NCI-H1105 (cell line): ENCODE results near the gene AKAP5.

Experiments
- DNase-seq: peaks from one replicate; lab custom pipeline; 2025; lab: John Stamatoyannopoulos, UW

Gene AKAP5

DNA sequence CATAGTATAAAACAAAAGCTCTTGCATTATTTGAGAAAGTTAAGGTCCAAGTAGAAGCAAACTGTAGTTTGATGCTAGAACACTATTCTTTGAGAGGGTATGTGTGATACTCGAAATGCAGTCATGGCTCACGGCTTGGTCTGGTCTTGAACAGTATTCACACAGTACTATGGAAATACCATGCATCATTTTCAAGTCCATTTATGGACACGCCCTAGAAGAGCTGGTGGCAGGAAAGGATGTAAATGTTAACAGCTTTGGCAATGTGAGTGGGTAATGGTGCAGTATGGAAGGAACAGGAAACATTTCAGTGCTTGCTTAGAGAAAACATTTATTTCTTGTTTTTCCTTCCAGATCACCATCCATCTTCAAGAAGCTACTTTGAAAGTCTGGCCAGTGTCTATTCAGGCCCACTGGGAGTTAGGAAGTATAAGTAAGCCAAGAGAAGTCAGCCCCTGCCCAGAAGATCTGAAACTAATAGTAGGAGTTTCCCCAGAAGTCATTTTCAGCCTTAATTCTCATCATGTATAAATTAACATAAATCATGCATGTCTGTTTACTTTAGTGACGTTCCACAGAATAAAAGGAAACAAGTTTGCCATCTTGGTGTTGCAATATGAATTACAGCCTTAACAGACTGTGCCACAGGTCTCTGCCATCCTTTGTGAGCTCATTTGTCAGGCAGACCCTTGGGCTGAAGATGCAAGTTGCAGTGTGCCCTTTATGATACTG is 5.7 kb upstream of the AKAP5 start:
- DNase-seq, result no peak

GRCh38 chr14:64461221-64461620 is 4.1 kb upstream of the AKAP5 start:
- no peak for DNase-seq

GRCh38 chr14:64463195-64463594 is 2.1 kb upstream of the AKAP5 start:
- DNase-seq, result no peak

- no peak for DNase-seq
These were observed 1.4 kb upstream of the AKAP5 start for GRCh38 chr14:64463873-64464272.

DNA sequence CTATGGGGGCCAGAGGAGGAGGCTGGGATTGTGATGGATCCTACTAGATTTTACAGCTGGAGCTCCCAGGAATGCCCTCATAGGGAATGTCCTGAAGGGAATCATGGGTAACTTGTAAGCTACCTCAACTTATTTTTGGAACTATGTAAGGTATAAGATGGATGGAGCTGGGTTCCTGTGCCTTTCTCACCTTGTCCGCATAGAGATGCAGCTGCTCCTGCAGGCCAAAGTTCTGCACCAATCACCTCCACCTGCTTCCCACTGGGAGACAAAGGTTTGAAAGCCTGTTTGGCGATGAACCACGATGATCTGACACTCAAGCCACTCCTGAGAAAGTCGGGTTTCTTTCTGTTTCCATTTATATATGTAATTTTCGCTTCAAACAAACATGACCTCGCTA is 648 bp upstream of the AKAP5 start:
- peak; percentile 51 for DNase-seq

GRCh38 chr14:64465831-64466554 is 694 bp downstream of the AKAP5 start:
- DNase-seq, result peak; percentile 37

GRCh38 chr14:64467101-64467500 is 1.8 kb downstream of the AKAP5 start:
- no peak for DNase-seq

DNA sequence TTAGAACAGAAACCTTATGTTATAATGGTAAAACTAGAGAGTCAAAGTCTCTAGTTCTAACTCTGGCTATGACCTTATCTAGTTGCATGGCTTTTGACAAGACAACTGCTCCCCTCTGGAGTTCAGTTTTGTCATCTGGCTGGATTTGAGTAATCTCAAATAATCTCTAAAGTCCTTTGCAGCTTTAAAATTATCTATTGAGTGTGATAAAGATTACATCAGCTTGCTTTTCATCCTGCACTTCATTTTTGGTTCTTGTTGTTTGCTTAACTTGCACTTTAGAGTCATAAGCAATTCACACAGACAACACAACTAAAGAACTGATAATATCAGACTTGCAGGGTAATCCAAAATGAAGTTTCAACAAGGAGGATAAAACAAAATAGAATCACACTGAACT is 2.3 kb downstream of the AKAP5 start:
- no peak for DNase-seq

DNA sequence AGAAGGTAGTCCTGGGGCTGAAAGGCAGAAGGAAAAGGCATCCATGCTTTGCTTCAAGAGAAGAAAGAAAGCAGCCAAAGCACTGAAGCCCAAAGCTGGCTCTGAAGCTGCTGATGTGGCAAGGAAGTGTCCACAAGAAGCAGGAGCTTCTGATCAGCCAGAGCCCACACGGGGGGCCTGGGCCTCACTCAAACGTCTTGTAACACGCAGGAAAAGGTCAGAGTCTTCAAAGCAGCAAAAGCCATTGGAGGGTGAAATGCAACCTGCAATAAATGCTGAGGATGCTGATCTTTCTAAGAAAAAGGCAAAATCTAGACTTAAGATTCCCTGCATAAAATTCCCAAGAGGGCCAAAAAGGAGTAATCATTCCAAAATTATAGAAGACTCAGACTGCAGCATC is 3.2 kb downstream of the AKAP5 start:
- DNase-seq, result no peak

DNA sequence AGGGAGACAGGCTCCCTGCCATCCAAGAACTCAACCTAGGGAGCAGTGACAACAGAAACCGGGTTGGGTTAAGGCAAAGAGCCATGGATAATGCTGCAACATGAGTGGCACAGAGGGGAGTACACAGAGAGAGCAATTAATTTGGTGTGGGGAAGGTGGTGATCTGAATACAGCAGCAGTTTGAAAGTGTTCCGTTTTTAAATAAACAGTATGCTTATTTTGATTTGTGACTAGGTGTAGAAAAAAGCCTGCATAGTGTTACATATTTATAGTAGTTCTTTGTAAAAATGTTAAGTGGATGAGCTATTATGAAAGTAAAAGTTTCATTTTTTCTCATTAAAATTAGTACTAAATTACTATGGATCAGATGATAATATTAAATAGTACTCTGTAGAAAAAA is 8.7 kb downstream of the AKAP5 start:
- DNase-seq, result no peak

GRCh38 chr14:64474698-64475097 is 9.4 kb downstream of the AKAP5 start:
- no peak for DNase-seq

DNA sequence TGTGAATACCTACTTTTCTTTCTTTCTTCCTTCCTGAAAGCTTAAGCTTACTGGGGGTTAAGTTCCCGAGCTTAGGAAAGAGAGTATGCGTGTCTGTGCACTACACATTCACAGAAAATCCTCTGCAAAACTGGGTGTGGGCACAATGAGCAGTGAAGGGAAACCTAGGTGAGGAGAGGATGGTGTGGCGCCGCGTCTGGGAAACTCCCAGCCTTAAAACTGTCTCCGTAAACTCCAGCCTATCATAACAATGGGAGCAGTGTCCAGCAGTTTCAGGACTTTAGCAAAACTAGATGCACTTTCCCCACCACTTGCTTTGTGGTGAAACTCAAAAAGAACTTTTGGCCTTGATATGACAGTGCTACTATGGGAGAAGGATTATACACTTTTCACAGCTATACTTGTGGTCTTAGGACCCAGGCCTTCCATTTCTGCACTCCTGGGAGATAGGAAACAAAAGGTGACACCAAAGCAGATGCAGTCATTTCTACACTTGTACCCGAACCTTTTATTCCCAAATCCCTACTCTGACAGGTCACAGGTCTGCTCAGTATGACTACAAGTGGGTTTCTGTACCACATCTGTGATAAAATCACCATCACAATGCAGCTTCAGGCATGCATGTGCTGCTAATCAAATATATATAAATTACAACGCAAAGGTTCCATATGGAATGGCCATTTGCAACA is 10.4 kb downstream of the AKAP5 start:
- no peak for DNase-seq

DNA sequence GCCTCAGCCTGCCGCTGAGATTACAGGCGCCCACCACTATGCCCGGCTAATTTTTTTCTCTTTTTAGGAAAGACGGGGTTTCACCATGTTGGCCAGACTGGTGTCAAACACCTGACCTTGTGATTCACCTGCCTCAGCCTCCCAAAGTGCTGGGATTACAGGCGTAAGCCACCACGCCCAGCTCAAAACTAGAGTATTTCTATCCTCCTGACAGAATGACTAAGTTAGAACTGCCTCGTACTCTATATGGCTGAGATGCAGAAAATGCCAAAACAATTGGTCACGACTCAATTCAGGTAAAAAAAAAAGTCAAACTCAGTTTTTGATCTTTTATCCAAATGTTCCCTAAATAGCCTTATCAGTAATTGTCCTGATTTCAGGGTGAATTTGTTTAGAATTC is 11.1 kb downstream of the AKAP5 start:
- no peak for DNase-seq

DNA sequence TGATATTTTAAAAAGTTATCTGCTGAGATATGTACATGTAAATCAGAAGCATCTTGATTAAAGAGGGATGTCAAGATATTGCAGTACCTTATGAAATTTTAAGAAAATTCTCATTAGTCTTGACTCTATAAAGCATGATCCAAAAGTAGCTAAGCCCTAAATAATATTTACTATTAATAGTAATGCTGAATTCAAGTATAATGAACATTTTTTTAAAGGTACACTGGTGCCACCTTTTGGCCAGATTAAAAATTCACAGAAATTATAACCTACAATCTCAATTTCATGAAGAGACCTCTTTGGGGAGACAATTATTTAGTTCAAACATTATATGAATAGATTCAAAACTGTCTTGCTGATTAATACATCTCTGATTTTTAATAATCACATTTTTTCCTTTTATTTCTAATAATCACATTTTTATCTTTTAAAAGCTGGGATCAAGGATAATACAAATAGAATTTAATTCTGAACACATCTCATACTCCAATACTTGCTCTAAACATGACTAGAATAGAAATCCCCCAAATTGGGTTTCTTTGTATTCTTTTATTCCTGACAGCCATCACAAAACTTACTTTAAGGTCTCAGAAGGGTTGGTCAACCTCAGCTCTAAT is 13.4 kb downstream of the AKAP5 start:
- no peak for DNase-seq

DNA sequence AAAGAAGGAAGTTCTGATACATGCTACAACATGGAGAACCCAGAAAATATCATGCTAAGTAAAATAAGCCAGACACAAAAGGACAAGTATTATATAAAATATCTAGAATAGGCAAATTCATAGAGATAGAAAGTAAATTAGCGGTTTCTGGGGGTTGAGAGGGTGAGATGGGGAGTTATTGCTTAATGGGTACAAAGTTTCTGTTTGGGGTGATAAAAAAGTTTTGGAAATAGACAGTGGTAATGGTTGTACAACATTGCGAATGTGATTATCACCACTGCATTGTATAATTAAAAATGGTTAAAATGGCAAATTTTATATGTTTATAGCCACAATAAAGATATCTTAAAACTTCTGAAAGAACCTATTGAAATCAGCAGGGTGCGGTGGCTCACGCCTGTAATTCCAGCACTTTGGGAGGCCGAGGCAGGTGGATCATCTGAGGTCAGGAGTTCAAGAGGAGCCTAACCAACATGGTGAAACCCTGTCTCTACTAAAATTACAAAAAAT is 23.3 kb downstream of the AKAP5 start:
- DNase-seq, result no peak

GRCh38 chr14:64491637-64492036 is 26.3 kb downstream of the AKAP5 start:
- DNase-seq, result no peak

GRCh38 chr14:64493455-64493854 is 28.2 kb downstream of the AKAP5 start:
- DNase-seq, result no peak

- no peak for DNase-seq
These were observed 30.0 kb downstream of the AKAP5 start for GRCh38 chr14:64495252-64495651.

GRCh38 chr14:64496764-64497163 is 31.5 kb downstream of the AKAP5 start:
- DNase-seq, result no peak

GRCh38 chr14:64500088-64500487 is 34.8 kb downstream of the AKAP5 start:
- no peak for DNase-seq

DNA sequence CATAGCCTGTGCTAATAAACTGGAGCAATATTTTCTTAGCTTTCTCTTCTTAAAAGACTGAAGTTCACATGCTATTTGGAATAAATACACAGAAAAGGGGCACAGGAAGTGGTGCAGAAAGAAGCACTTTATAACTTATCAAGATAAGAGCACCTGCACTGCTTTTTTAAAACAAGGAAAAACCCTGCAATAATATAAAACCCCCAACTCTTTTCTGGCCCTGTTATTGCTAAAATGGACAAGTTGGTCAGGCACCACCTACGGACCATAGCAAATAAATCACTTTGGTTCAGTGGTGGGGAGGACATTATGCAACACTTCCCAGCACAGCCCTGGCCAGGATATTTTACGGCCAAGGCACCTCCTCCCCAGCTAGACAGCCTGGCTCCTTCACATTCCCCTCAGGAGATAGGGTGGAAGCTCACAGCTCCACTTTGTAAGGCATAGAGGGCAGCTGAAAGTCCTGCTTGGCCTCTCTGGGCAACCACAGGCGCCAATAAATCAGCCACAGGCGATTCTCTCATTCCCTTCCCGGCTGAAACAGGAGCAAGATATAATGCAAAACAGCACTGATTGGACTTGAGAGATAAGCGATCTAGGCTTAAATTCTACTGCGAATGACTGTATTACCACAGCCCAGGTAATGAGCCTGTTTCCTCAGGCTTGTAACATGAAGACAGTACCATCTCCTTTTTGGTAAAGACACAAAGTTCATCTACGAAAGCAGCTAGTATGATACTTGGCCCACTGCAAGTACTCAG is 36.3 kb downstream of the AKAP5 start:
- DNase-seq, result no peak

GRCh38 chr14:64502456-64502855 is 37.2 kb downstream of the AKAP5 start:
- no peak for DNase-seq
